HG02642 (cell line): ENCODE measurements around the gene AIFM3.
"Not testable (repeated sequence)": the region's sequence is repeated elsewhere in the genome, so short reads cannot be mapped to it uniquely, and the experiment has no call there.

ENCODE experiments used
- ATAC-seq: cut with Tn5 transposase; IDR thresholded peaks from one replicate; pipeline ENCODE4 v1.9.1; 2021; ENCODE audit warnings: mild to moderate bottlenecking; ENCODE audit not compliant: unreplicated experiment, poor library complexity

Gene AIFM3

GRCh38 chr22:20999350-21000206 is 32.5 kb downstream of the AIFM3 start:
- ATAC-seq = no peak

- ATAC-seq = no peak
These were observed 33.3 kb downstream of the AIFM3 start for GRCh38 chr22:21000207-21000986.

- no peak for ATAC-seq
These were observed 34.0 kb downstream of the AIFM3 start for GRCh38 chr22:21000987-21001600.

- ATAC-seq = peak; percentile 88
These were observed 34.7 kb downstream of the AIFM3 start, which contains the start of gene THAP7 for GRCh38 chr22:21001601-21002325. THAP7 (minus strand) TSS chr22:21002118; CDS start chr22:21001911, 207 bp downstream.

- no peak for ATAC-seq
These were observed 36.7 kb downstream of the AIFM3 start for GRCh38 chr22:21003782-21004181.

GRCh38 chr22:21009208-21009607 is 42.2 kb downstream of the AIFM3 start:
- ATAC-seq = not testable (repeated sequence)

- ATAC-seq = no peak
These were observed 42.8 kb downstream of the AIFM3 start for GRCh38 chr22:21009638-21010425.

GRCh38 chr22:21010426-21011113 is 43.5 kb downstream of the AIFM3 start:
- ATAC-seq = no peak

GRCh38 chr22:21012446-21013407 is 45.7 kb downstream of the AIFM3 start:
- no peak for ATAC-seq

- peak; percentile 18 for ATAC-seq
These were observed 46.7 kb downstream of the AIFM3 start for GRCh38 chr22:21013657-21014201.

- ATAC-seq = peak; percentile 81
These were observed 47.2 kb downstream of the AIFM3 start for GRCh38 chr22:21014202-21014725.

GRCh38 chr22:21014726-21015465 is 47.8 kb downstream of the AIFM3 start, which contains the start of gene P2RX6:
P2RX6 (plus strand) TSS chr22:21015165; CDS start chr22:21015175, 10 bp downstream.
- no peak for ATAC-seq

- ATAC-seq = no peak
These were observed 48.5 kb downstream of the AIFM3 start for GRCh38 chr22:21015466-21016006.

GRCh38 chr22:21016644-21017420 is 49.8 kb downstream of the AIFM3 start:
- no peak for ATAC-seq

GRCh38 chr22:21018314-21018713 is 51.3 kb downstream of the AIFM3 start:
- ATAC-seq = no peak
